HL-60/S4 treated with retinoic acid at 250 ng/mL for 4 days and 3 days (cell line): Measurements from ENCODE around the gene SPEM2.

Experiments used
- in situ Hi-C: fragments of 300-500 bp; cut with MboI; formaldehyde crosslinking; loops from 2 replicates; pipeline ENCODE4 v1.7.0; 2022; ENCODE audit warnings: low sequenced_read_pairs

SPEM2 gene

DNA sequence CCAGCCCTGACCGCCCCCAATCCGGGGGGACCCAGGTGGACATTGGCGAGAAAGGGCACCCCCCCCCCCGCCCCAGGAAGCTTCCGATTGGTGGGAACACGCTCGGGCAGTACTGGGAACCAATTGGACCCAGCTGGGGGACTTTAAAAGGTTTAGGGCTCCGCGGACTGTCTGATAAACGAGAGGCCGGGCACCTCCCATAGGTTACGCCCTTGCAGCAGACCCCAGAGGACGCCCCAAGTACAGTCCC, 21.8 kb upstream of the SPEM2 start:
- in situ Hi-C loops: no loop called here

- in situ Hi-C loops: no loop called here
Measured at GRCh38 chr17:7403977-7404736, 21.3 kb upstream of the SPEM2 start, which contains the start of gene TMEM256. TSS of gene TMEM256 (minus strand) at chr17:7404097. CDS start at chr17:7404084, 13 bp downstream.

- in situ Hi-C loops: no loop called here
Measured at GRCh38 chr17:7404737-7405349, 20.6 kb upstream of the SPEM2 start.

DNA sequence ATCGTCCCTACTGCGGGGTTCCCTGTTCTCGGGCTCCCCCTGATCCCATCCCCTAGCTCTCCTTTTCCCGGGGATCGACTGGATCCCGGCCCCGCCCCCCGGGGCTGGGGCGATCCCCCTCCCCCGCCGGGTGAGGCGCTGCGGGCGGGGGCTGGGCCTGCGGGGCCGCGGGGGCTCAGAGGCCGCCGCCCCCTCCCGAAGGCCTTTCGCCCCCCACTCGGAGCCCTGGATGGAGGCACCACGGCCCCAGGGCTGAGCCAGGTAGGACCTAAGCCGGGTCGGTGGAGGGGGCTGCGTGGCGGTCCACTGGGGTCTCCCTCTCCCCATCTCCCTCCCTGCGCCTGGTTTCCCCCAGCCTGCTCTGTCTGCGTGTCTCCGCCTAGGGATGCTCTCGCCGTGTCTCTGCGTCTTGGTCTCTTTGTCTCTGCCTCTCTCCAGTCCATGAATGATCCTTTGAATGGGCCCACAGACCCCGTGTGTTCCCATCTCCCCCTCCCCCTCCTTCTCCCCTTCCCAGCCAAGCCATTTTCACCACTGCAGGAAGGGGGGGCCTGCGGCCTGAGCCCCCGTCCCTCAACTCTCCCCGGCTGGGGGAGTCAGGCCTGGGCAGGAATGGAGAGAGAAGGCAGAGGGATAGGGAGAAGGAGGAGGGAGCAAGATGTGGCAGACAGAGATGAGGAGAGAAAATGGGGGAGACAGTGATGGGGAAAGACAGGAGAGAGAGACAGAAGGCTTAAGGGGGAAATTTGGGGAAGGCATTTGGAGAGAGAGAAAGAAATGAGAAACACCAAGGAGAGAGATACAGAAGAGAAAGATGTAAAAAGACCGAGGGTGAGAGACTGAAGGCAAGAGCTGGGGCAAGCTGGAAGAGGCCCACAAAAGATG, 19.8 kb upstream of the SPEM2 start:
- in situ Hi-C loops: no loop called here

DNA sequence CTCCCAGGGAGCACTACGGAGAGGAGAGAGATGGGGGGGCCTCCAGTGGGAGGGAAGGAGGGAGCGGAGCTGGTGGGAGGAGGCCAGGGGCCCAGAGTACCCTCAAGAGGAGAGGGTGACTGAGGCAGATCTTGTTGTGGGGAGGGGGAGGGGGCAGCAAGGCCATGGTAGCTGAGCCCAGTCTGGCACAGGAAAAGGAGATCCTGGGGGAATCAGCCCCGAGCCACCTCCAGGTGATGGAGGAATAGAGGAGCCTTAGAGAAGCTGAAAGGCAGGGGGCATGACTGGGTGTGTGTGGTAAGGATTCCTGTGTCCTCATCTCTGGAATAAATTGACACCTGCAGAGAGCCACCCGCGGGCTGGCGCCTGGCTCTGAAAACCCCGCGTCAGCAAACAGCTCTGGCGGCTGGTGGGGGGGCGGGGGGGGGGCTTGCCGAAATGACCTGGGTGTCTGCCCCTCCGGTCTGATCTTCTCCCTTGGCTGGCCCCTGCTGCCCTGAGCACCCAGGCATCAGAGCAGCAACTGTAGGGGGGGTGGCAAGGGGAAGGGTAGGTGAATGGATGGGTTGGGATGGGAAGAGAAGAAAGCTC, 19.1 kb upstream of the SPEM2 start:
- in situ Hi-C loops: no loop called here

DNA sequence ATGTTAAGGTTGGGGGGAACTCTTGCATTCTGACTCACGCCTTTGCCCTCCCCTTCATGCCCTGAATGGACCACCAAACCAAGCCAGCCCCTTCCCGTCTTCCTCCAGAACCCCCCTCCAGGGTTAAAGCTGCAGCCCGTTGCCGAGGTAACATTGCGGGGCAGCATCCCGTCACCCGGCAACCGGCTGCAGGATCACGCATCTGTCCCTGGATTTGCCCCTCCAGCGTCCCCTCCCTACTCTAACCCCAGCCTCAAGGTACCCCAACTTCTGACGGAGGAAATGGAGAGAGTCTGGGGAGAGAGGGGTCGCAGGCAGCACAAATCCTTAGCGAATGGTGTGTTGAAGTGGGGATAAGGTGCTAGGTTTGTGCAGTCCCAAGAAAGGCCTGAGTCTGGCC, 18.3 kb upstream of the SPEM2 start:
- in situ Hi-C loops: no loop called here

DNA sequence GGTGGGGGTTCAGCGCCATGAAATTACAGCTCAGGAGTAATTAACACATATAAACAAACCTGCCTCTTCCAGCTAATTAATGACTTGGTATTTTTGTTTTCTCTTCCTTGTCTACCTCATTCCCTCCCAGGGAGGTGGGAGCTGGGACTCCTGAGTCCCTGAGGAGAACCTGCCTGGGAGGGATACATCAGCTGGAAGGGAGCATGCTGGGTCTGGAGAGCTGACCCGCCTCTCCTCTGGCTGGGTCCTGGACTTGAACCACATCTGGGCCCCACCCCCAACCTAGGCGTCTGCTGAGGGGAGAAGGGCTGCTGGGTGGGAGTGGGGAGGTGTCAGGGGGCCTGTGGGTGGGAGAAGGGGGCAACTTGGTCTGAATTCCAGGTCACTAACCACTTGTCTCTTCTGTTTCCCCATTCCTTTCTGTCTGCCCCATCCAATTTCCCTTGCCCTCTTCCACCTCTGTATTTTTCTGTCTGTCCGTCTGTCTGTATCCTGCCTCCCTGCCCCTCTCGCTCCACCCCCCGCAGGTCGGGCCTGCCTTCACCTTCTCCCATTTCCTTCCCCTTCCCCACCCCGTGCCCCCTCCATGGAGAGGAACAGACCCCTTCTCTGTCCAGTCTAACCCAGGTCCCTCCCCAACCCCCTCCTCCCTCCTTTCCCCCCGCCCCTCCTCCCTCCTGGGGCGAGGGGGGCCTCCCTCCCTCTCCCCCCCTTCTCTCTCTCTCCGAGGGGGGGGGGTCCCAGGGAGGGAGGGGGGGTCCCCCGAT, 17.7 kb upstream of the SPEM2 start, which contains the start of gene NLGN2:
TSS of gene NLGN2 (plus strand) at position 361 of the 767 bp plus-strand sequence. CDS start 411 bp downstream, outside the sequence.
- in situ Hi-C loops: no loop called here

- in situ Hi-C loops: no loop called here
Measured at GRCh38 chr17:7408252-7408727, 17.1 kb upstream of the SPEM2 start.

GRCh38 chr17:7408863-7409262, 16.6 kb upstream of the SPEM2 start:
- in situ Hi-C loops: no loop called here

DNA sequence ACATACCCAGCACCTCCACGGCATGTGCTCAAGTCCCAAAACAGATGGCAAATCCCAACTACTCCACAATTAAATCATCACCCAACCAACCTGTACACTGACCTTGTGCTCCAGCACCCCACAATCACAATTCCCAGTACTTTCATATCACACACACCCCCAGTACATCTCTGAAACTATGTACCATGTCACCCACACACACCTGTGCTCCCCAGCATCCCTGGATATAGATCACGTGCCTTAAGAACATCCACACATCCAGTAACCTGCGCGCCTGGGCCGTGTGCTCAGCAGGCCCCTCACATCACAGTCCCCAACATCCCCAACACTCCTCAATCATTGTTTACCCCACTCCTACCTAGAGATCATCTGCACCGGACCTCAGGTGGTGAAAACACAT, 15.7 kb upstream of the SPEM2 start:
- in situ Hi-C loops: no loop called here

- in situ Hi-C loops: no loop called here
Measured at GRCh38 chr17:7410634-7411426, 14.6 kb upstream of the SPEM2 start.

DNA sequence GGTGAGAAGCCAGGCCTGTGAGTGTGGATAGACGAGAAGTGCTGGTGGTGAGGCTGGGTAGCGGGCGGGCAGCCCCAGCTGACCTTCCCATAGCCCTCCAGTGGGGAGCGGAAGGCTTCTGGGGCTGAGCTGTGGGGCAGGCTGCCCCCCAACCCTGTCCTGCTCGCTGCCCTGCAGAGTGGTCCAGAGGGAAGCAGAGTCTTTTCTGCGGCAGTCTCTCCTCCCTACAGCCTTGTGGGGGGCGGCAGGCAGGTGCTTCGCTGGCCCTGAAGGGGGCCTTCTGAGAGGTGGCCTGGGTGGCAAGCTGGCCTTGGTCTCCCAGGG, 14.0 kb upstream of the SPEM2 start:
- in situ Hi-C loops: no loop called here

GRCh38 chr17:7413346-7413985, 11.9 kb upstream of the SPEM2 start:
- in situ Hi-C loops: no loop called here

- in situ Hi-C loops: no loop called here
Measured at GRCh38 chr17:7414837-7415236, 10.6 kb upstream of the SPEM2 start.

DNA sequence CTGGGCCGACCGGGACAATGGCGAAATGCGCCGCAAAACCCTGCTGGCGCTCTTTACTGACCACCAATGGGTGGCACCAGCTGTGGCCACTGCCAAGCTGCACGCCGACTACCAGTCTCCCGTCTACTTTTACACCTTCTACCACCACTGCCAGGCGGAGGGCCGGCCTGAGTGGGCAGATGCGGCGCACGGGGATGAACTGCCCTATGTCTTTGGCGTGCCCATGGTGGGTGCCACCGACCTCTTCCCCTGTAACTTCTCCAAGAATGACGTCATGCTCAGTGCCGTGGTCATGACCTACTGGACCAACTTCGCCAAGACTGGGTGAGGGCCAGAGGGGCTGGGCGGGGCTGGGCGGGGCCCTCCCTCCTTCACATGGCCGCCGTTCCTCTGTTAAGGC, 9.6 kb upstream of the SPEM2 start:
- in situ Hi-C loops: no loop called here

- in situ Hi-C loops: no loop called here
Measured at GRCh38 chr17:7416323-7416722, 9.1 kb upstream of the SPEM2 start.

DNA sequence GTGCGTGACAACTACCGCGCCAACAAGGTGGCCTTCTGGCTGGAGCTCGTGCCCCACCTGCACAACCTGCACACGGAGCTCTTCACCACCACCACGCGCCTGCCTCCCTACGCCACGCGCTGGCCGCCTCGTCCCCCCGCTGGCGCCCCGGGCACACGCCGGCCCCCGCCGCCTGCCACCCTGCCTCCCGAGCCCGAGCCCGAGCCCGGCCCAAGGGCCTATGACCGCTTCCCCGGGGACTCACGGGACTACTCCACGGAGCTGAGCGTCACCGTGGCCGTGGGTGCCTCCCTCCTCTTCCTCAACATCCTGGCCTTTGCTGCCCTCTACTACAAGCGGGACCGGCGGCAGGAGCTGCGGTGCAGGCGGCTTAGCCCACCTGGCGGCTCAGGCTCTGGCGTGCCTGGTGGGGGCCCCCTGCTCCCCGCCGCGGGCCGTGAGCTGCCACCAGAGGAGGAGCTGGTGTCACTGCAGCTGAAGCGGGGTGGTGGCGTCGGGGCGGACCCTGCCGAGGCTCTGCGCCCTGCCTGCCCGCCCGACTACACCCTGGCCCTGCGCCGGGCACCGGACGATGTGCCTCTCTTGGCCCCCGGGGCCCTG, 8.3 kb upstream of the SPEM2 start:
- in situ Hi-C loops: no loop called here

GRCh38 chr17:7418472-7419152, 6.8 kb upstream of the SPEM2 start:
- in situ Hi-C loops: no loop called here
